ENCODE data around the gene PPIL1.

Gene PPIL1

DNA sequence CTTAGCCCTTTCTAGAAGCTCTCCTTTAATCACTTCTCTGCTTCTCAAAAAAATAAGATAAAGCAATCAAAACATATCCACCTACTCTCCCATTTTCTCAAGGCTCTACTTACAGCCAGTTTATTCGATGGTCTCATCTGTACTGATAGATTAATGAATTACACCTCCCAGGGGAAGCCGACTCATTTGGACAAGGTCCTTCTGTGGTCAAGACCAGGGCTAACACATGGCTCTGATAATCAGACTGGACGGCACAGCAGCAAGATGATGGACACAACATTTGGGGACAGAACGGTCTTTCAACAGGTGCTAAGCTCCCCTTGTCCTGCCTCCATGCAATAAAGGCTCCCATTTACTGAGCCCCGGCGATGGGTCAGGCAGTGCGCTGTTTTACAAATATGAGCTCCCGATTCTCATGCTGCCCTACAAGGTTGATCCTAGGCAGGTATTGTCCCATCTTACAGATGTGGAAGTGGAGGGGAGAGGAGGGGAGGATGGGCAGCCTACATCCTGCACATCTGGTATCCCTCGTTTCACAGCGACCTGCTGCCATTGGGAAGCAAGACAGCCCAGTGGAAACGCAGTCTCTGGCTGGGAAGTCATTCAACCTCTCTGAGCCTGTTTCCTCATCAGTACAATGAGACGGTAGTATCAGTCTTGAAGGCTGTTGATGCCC is 51.0 kb downstream of the PPIL1 start:
- no peak overlapping the region for H3K27ac ChIP-seq (replicated peaks; ENCODE audit: low read length)
- H3K4me3 ChIP-seq (ENCODE audit: low read length in 2 of 2), result no peak overlapping the region
- H3K79me1 ChIP-seq (ENCODE audit: low read depth, low read length), result no peaks in the 10 kb centered on the region
- H3K27me3 ChIP-seq (ENCODE audit: control insufficient read depth in 3 of 3, insufficient read depth in 3 of 3, low read depth in 1 of 3, low read length in 3 of 3), result no peaks in the 10 kb centered on the region
- H2BK15ac ChIP-seq (ENCODE audit: low read length), result no peak overlapping the region
- DNase-seq (ENCODE audit: low spot score), result no peak
- no peak overlapping the region for H3K4me2 ChIP-seq (ENCODE audit: insufficient read depth, low read length, poor library complexity, severe bottlenecking)
- H3K18ac ChIP-seq (ENCODE audit: low read length), result peak overlapping the region; percentile 44
- H3K23ac ChIP-seq (ENCODE audit: low read depth, low read length, poor library complexity), result no peak overlapping the region
- no peak overlapping the region for H2BK120ac ChIP-seq (ENCODE audit: low read depth, low read length)
- WGBS, 2 donors (ENCODE audit: extremely low coverage in 2 of 2, insufficient read length in 2 of 2, insufficient replicate concordance in 1 of 2), result no CpG with 5 or more reads among the region's 12 CpGs
- H3K4me1 ChIP-seq (ENCODE audit: control insufficient read depth in 2 of 2, insufficient read depth in 1 of 2, low read depth in 1 of 2, low read length in 2 of 2), result peaks cover 31 to 50% of the 10 kb centered on the region in 2 donors
- H2AK5ac ChIP-seq (ENCODE audit: low read depth, low read length), result no peak overlapping the region
- no peaks in the 10 kb centered on the region for H3K36me3 ChIP-seq (replicated peaks in 1 of 2; ENCODE audit: control insufficient read depth in 2 of 2, insufficient read depth in 2 of 2, low read length in 2 of 2)
- H4K8ac ChIP-seq (ENCODE audit: low read depth, low read length), result no peak overlapping the region
- no peak overlapping the region for H3K9ac ChIP-seq (ENCODE audit: low read depth, low read length, poor library complexity)
- H2BK5ac ChIP-seq (ENCODE audit: low read length), result no peak overlapping the region
- H4K91ac ChIP-seq (ENCODE audit: low read depth, low read length, poor library complexity), result no peak overlapping the region
- H3K14ac ChIP-seq (ENCODE audit: low read length), result no peak overlapping the region
- H2AFZ ChIP-seq (ENCODE audit: low read length), result peak overlapping the region; percentile 67
- no peak overlapping the region for H3K4ac ChIP-seq (ENCODE audit: low read length)
- no peak overlapping the region for H2BK12ac ChIP-seq (ENCODE audit: low read length)
- no peaks in the 10 kb centered on the region for H3K9me3 ChIP-seq (replicated peaks in 1 of 2; ENCODE audit: control insufficient read depth in 2 of 2, insufficient read depth in 1 of 2, low read depth in 1 of 2, low read length in 2 of 2)

DNA sequence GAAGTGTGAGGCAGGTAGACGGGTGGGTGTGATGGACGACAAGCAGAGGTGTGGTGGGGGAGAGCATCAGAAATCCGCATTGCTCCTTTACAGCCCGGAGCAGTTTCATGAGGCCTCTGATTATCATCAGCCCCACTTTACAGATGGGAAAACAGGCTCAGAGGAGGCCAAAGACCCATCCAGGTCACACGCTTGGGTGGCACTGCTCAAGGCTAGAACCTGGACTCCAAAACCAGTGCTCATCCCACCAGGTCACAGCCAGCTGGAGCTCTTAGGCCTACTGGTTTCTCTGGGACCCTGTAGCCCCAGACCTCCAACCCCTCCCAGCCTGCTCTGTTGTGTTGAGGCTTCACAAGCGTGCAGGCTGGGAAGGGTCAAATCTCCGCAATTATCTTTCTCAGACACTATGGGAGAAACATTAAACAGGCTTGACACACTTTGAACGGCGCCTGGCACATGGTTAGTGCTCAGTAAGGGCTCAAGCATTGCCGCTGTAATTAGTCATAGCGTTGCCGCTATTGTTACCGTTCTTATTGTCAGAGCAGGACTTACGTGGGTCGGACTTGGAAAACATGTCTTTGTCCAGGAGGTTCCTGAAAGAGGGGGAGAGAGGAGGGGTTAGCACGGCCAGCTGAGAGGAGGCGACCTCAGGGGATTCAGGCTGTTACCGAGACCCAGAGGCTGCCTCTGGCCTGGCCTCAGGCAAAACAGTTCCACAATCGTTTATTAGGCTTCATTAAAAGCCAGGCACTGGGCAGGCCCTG is 51.9 kb downstream of the PPIL1 start:
- Histone ChIP-seq H2AK5ac (ENCODE audit: low read depth, low read length) (peak overlapping the region; percentile 65), H3K23ac (ENCODE audit: low read depth, low read length, poor library complexity) (no peak overlapping the region), H2BK15ac (ENCODE audit: low read length) (peak overlapping the region; percentile 18), H3K79me1 (ENCODE audit: low read depth, low read length) (no peaks in the 10 kb centered on the region), H2AFZ (ENCODE audit: low read length) (peak overlapping the region; percentile 67), H3K4me1 (ENCODE audit: control insufficient read depth in 2 of 2, insufficient read depth in 1 of 2, low read depth in 1 of 2, low read length in 2 of 2) (peaks cover 31 to 42% of the 10 kb centered on the region in 2 donors), H3K27ac (replicated peaks; ENCODE audit: low read length) (peak overlapping the region; percentile 26), H3K9ac (ENCODE audit: low read depth, low read length, poor library complexity) (no peak overlapping the region), H3K14ac (ENCODE audit: low read length) (no peak overlapping the region), H4K8ac (ENCODE audit: low read depth, low read length) (no peak overlapping the region), H2BK5ac (ENCODE audit: low read length) (no peak overlapping the region), H3K4ac (ENCODE audit: low read length) (no peak overlapping the region), H3K36me3 (replicated peaks in 1 of 2; ENCODE audit: control insufficient read depth in 2 of 2, insufficient read depth in 2 of 2, low read length in 2 of 2) (no peaks in the 10 kb centered on the region), H2BK12ac (ENCODE audit: low read length) (no peak overlapping the region), H3K18ac (ENCODE audit: low read length) (peak overlapping the region; percentile 73), H3K27me3 (ENCODE audit: control insufficient read depth in 3 of 3, insufficient read depth in 3 of 3, low read depth in 1 of 3, low read length in 3 of 3) (no peaks in the 10 kb centered on the region), H3K4me3 (ENCODE audit: low read length in 2 of 2) (no peak overlapping the region), H3K4me2 (ENCODE audit: insufficient read depth, low read length, poor library complexity, severe bottlenecking) (no peak overlapping the region), H2BK120ac (ENCODE audit: low read depth, low read length) (no peak overlapping the region), H4K91ac (ENCODE audit: low read depth, low read length, poor library complexity) (peak overlapping the region; percentile 79), H3K9me3 (replicated peaks in 1 of 2; ENCODE audit: control insufficient read depth in 2 of 2, insufficient read depth in 1 of 2, low read depth in 1 of 2, low read length in 2 of 2) (no peaks in the 10 kb centered on the region)
- DNase-seq (ENCODE audit: low spot score), result no peak
- WGBS, 2 donors (ENCODE audit: extremely low coverage in 2 of 2, insufficient read length in 2 of 2, insufficient replicate concordance in 1 of 2), result no CpG with 5 or more reads among the region's 19 CpGs

DNA sequence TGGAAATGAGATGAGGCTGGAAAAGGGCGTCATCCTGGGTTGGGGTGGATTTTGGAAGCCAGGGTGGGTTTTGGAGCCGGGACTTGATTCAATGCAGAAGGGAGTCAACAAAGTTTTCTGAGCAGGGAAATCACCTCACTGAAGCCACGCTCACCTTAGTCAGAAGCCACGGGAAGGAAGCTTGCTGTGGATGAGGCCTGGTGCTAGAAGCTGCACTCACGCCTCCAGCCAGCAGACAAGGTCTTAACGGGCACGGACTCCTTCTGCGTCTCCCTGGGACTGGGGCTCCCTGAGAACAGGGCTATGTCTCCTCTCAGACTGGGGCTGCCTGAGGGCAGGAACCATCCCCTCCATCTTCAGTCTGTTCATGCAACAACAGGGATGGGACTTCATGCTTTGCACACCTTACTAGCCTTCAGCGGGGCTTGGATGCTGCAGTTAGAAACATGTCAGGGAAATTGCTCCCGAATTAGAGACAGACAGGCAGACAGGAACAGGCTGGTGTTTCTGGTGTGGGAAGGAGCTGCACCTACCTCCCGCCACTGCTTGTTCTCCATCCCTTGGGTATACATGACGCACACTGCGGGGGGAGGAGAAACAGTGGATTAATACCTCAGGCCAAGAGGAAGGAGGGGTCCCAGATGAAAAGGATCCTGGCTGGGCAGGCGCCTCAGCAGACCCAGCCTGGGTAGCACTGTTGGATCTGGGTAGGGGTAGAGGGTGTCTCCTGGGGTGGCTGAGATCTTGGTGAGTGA is 52.8 kb downstream of the PPIL1 start:
- H3K9me3 ChIP-seq (replicated peaks in 1 of 2; ENCODE audit: control insufficient read depth in 2 of 2, insufficient read depth in 1 of 2, low read depth in 1 of 2, low read length in 2 of 2), result no peaks in the 10 kb centered on the region
- H3K4ac ChIP-seq (ENCODE audit: low read length), result no peak overlapping the region
- peaks cover 29 to 34% of the 10 kb centered on the region in 2 donors for H3K4me1 ChIP-seq (ENCODE audit: control insufficient read depth in 2 of 2, insufficient read depth in 1 of 2, low read depth in 1 of 2, low read length in 2 of 2)
- DNase-seq (ENCODE audit: low spot score), result no peak
- H3K36me3 ChIP-seq (replicated peaks in 1 of 2; ENCODE audit: control insufficient read depth in 2 of 2, insufficient read depth in 2 of 2, low read length in 2 of 2), result no peaks in the 10 kb centered on the region
- peak overlapping the region; percentile 18 for H2BK15ac ChIP-seq (ENCODE audit: low read length)
- peak overlapping the region; percentile 65 for H2AK5ac ChIP-seq (ENCODE audit: low read depth, low read length)
- no peaks in the 10 kb centered on the region for H3K79me1 ChIP-seq (ENCODE audit: low read depth, low read length)
- no CpG with 5 or more reads among the region's 14 CpGs for WGBS, 2 donors (ENCODE audit: extremely low coverage in 2 of 2, insufficient read length in 2 of 2, insufficient replicate concordance in 1 of 2)
- no peak overlapping the region for H2BK12ac ChIP-seq (ENCODE audit: low read length)
- H3K14ac ChIP-seq (ENCODE audit: low read length), result no peak overlapping the region
- peak overlapping the region; percentile 79 for H4K91ac ChIP-seq (ENCODE audit: low read depth, low read length, poor library complexity)
- H3K27ac ChIP-seq (replicated peaks; ENCODE audit: low read length), result peak overlapping the region; percentile 11
- H3K27me3 ChIP-seq (ENCODE audit: control insufficient read depth in 3 of 3, insufficient read depth in 3 of 3, low read depth in 1 of 3, low read length in 3 of 3), result no peaks in the 10 kb centered on the region
- no peak overlapping the region for H2BK120ac ChIP-seq (ENCODE audit: low read depth, low read length)
- no peak overlapping the region for H3K9ac ChIP-seq (ENCODE audit: low read depth, low read length, poor library complexity)
- H3K18ac ChIP-seq (ENCODE audit: low read length), result peak overlapping the region; percentile 84
- H2AFZ ChIP-seq (ENCODE audit: low read length), result peak overlapping the region; percentile 38
- no peak overlapping the region for H4K8ac ChIP-seq (ENCODE audit: low read depth, low read length)
- H3K4me2 ChIP-seq (ENCODE audit: insufficient read depth, low read length, poor library complexity, severe bottlenecking), result no peak overlapping the region
- H3K23ac ChIP-seq (ENCODE audit: low read depth, low read length, poor library complexity), result no peak overlapping the region
- no peak overlapping the region for H2BK5ac ChIP-seq (ENCODE audit: low read length)
- H3K4me3 ChIP-seq (ENCODE audit: low read length in 2 of 2), result no peak overlapping the region
